Activated CD4-positive, alpha-beta T cell treated with anti-CD3 and anti-CD28 coated beads for 48 hours (primary cell): ENCODE results near the gene MLLT10.

ENCODE experiments used
- DNase-seq: peaks from one replicate; pipeline ENCODE4 v3.0.0-alpha.2; 2020

MLLT10 gene

DNA sequence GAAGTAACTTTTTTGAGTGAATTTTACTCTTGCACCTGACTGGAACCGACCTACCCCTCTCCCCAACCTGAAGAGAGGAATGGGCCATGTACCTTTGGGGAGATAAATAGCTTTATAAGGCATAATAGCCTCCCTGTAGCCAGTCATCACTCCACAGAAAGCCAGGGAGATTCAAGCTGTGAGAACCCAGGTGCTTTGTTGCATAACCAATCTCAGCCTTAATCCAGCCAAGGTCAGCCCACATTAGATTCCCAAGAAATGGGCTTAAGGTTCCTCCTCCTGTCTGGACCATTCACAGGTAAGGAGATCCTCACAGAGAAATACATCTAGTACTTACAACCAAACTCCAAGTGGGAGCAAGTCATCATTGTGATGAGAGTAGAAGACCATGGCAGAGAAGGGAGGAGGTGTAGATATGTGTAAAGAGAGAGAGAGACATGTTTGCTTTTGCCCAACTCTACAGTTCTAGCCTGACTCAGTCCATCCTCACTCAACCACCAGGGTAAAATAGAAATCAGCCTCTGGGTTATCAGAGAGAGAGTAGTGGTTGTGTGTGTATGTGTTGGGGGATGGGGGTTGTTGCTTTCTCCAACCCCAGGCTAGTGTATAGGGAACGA lies 32.2 kb upstream of the MLLT10 start:
- no peak for DNase-seq

DNA sequence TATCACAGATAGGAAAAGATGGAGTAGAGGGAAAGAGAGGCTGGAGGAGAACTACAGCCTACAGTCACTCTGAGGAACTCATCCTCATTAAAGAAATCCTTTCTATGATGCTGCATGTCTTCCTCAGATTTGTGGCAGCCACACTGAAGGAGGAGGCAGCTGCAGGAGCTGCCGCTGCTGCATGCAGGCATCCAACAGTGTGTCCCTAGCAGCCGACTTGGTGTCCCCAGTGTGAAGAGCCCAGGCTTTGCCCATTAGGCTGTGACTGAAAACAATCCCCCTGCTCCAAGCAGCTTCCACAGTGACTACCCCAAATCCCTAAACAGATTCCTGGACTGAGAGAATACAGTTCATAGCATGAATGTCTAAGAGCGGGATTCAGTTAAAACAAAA lies 31.7 kb upstream of the MLLT10 start:
- no peak for DNase-seq

DNA sequence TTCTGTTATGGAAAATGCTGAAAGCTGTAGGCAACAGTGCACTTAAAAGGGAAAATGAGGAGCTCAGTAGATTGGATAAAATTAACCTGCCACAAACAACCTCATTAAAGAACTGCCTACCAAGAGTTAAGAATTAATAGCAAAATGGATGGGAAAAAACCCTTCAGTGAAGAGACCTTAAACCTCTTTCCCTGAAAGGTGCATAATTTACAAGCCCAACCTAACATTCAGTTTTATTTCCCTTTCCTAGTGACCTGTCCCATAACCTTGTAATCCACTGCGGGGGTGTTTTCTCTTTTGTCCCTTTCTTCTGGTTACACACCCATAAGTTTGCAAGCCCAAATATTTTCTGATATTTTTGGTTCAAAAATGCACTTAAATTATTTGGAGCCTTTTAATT lies 30.5 kb upstream of the MLLT10 start:
- no peak for DNase-seq

DNA sequence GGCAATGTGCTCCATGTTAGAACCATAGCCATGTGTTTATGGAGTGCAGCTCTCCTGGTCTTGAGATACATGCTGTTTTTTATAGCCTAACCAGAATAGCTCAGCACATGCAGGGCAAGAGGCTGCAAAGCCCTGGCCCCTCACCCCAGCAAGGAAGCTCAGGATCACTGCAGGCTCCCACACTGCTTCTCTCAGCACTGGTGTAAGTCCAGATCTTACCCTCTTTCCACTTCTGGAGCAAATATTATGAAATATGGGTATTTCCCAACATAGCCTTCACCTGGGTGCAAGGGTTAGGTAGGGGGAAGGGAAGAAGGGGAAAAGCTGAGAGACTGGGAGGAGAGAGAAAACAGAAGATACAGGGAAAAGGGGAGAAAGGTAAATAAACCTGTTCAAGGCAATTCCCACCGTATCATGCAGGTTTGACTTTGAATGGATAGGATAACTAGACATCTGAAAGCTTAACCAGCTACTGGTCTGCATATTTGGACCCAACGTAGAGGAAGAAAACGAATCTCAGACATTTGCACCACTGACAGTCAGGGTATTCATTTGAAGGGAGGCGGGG lies 28.2 kb upstream of the MLLT10 start:
- no peak for DNase-seq

DNA sequence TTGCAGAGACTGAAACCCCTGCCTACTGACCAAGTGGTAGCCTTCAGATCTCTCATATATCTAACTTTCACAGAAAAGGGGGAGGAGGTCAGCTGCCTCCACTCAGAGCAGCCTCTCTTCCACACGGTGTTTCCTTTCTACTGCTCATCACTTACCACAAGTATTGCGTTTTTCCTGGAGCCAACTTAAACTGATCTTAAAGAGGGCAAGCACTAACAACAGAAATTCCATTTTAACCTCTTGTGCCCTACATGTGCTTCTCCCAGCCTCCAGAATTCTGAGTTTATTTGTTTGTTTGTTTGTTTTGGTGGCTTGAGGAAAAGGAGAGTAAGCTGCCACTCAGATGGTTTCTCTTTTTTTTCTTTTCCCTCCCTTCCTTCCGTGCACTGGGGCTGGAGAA lies 27.7 kb upstream of the MLLT10 start:
- DNase-seq, result no peak

DNA sequence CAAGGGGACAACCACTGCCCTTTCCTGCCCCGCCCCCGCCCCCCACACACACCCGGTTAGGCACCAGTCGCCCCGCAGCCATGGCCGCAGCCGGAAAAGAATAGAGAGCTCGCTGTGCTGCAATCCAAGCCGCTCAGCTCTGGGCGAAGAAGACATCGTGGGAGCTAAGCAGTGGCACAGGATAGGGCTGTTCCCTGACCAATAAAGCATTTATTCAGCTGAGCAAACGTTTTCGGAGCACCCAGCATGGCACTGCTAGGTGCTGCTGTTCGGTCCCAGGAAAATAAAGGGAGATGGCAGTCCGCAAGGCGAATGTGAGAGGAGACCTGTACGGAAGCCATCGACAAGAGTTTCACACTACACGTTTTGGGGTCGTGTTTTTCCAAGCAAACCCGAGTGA lies 26.9 kb upstream of the MLLT10 start:
- DNase-seq, result no peak

DNA sequence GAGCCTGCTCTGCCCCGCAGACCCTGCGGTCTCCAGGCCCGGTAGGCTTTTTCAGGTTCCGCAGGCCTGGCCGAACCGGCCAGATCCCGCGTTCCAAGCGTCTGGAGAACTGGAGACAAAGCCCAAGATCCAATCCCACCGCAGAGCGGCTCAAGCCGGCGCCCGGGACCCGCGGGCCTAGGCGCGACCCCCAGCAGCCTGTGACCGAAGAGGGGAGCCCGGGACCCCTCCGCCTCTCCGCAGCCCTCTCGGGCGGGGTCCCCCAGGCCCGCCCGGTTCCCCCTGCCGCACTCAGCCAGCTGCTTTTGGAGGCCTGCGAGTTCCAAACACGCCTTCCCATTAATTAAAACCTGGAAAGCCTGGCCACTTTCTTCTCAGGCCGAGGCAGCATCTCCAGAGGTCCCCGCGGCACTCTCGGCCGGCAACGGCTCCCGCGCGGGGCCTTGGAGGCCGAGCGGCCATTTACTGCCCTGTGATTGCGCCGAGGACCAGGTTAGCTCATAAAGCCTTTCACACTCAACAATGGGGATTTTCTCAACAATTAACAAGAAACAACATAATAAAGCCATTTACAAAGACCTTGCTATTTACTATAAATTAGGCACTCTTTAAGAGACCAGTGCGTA lies 25.2 kb upstream of the MLLT10 start:
- DNase-seq, result no peak

DNA sequence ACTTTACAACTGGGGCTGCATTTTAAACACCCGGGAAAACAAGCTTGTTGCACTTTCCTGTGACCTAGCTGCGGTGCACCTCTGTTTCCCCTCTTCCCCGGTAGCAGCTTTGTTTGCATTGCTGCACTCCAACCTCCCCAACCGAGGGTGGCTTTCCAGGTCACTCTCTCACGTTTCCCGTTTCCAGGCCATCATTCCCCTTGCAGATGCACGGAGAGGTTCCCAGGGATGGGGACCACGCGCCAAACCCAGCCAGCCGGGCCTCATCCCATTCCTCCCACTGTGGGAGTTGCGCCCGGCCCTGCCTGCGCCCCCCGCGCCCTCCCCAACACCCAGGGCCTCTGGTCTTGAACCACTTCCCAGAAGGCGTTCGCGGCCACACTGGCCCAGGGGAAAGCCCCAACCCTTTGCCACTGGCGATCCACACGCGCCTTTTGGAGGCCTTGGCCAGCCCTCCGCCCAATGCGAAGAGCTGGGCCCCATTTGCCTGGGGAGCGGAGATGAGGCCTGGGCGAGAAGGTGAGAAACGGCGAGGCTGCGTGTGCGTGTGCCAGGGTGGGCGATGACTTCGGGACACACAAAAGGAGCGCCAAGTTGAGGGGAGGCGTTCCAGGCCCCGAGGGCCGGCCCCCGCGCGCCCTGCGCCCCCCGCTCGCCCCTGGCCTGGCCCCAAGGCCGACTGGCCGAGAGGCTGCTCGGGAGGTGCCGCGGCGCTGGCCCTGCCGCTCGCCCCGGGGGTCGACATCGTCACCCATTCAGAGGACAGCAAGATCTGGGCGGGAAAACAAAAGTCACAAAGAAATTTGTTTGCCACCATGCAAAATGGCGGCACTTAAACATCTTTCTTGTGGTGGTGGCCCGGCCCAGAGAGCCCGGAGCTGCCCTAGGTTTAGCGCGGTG lies 24.4 kb upstream of the MLLT10 start:
- DNase-seq, result no peak

DNA sequence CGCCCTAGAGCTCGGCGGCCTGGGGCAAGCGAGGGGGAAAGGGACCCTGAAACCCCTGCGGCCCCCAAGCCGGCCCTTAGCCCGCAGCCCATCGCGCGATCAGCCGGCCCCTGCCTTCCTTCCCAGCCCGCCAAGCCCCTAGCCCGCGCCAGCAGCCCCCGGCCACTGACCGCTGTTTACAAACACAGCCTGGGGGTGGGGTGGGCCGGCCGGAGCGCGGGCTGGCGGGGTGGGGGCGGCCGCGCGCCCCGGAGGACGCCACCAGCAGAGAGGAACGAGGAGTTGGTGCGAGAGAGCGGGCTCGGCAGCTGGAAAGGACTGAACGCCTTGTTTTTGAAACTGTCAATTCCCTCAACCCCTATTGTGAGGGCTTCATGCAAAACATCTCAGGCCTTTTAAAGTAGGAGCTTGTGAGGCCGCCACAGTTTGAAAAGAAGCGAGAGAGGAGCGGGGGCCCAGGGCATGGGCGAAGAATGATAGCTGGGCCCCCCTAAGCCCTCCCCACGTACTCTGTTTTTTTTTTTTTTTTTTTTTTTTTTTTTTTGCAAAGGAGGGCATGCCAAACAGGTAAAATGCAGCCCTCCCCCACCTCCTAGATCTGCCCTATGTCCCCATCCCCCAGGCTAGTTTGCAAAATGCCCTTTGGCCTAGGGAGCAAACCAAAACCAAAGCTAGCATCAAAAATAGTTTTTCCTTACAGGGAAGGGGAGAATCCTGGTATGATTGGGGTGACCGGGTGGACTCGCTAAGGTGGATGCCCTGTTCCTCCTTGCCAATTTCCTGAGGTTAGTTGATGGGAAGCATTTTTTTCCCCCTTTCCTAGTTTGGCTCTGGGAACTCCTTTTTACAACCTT lies 23.6 kb upstream of the MLLT10 start:
- DNase-seq, result no peak

DNA sequence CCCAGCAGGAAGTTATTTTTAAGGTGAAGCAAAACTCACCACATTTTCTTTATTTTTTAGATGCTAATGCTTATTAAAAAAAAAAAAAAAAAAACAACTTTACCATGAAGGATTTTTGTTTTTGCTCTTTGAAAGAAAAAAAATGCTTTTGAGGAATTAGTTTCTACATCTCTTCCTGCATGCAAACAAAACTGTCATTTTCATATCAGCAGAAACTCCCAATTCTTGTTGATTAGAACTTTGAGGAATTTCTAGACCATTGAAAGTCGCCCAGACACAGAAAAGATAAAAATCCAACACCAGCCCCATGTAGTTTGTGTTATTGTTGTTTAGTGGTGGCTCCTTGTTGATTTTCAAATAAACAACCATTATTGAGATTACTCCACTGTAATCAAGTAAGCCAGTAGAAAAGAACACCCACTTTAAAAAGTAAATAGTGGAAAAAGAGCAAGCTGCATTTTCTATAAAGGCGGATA lies 22.9 kb upstream of the MLLT10 start:
- DNase-seq, result no peak

DNA sequence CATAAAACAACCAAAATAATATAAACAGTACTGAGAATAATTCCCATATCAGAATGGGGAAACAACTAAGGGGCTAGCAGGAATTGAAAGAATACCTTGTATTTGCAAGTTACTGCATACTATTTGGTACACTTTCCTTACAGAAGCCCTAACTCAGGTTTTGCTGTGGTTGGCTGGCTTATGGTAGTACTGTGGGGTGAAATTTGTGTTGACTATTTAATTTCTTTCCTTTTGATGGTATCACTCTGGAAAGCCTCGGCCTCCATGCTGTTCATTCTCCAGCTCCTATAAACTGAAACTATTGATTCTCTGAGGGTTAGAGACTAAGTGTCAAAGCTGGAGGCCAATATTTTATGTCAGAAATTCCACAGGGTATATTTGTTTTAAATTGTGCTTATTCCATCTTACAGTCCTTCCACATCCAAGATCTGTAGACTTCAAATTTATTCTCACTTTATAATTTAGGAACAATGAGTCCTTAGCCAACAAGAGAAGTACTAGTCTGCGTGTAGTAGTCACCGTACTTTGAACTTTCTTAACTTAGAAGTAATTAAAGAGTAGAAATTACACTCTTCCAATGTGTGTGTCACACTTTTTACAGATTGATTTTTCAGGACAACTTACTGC lies 22.0 kb upstream of the MLLT10 start:
- no peak for DNase-seq

DNA sequence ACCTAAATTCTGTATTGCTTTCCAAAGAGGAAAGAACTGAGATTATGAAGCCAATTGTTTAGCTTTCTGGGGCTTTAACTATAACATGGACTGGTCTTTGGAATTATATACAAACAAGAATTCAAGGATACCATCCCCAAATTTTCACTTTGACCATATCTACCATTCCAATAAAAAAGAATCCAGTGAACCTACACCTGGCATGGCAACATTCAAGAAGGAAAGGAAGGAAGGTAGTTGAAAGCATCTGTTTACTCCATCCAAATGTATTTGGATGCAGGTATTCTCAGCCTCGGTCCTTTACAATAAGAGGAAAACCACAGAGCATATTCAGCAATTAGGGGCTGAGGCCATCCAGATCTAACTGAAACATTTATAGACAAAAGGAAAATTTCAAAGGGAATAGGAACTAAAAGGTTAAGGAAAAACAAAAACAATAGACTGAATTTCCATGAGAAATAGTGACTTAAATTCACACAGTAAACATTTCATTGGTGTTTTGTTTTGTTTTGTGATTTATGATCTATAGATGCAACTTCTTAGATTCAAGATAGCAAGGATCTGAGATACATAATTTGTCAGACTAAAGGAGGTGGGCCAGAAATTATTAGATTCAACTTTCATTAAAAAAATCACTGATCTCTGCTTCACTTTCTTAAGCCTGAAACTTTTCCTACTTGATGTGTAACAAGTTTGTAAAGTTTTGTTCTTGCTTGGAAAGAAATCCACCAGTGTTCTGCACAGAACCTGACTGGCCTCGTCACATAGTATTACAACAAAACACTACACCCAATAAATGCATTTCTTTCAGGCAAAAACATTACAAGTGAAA lies 21.2 kb upstream of the MLLT10 start:
- no peak for DNase-seq

DNA sequence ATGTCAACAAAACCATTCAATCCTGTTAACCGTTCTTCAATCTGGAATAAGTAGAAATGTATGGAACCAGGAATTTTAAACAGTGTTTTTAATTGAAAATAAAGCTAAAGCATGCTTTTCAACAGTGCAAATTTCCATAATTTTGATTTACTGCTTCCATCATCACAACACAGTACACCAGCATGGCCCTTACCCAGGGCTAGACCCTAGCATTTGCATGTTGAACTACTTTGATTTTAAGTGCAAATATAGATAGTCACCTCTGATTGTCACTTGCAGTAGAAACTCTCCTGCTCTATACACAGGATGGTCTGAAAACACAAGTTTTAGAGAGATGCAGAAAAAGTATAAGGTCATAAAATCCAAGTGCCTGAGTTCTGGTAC lies 20.6 kb upstream of the MLLT10 start:
- DNase-seq, result no peak

DNA sequence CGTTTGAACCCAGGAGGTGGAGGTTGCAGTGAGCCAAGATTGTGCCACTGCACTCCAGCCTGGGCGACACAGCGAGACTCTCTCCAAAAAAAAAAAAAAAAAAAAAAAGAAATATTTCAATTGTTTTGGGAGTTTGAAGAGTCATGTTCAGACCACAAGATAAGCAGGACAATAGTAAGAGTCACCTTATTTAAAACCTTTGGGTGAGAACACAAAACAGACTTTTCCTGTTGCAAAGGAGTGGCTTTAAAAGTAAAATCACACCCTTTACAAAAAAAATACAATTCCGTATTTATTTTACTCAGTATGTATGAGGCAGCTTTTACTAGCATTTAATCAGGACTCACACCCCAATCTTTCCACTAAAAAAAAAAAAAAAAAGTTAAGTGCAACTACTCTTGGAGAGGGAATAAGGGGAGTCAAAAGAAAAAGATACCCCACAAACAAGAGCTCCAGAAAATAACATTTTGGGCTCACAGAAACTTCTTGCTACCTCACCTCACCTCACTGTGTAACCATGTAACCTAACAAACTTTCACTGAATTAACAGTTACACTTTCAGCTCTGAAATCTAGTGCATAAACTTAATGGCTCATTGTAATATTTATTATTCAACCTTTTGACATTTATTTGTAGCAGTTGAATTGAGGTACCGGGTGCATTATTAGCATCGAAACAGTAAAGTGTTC lies 19.8 kb upstream of the MLLT10 start:
- no peak for DNase-seq

DNA sequence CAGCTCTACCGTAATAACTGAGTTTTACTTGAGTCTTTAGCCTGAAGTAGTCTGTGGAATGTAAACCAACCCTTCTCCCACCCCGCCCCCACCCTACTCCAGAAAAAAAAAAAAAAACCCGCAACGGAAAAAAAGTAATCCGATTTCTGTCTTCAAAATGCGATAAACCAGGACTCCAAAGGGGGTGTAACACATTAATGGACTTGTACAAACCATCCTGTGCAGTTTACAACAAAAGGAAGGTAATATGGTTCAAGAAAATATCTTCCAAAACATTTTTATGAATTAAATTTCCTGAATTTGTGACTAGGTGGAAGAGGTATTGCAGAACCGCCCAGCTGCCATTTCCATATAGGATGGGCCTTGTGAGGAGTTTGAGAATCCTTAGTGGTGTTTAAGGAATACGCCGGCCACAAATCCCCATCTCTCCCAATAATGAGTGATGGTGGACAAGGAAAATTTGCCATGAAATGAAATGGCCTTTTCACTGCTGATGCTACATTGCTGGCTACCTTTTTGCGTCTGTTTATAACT lies 19.1 kb upstream of the MLLT10 start:
- DNase-seq, result no peak

DNA sequence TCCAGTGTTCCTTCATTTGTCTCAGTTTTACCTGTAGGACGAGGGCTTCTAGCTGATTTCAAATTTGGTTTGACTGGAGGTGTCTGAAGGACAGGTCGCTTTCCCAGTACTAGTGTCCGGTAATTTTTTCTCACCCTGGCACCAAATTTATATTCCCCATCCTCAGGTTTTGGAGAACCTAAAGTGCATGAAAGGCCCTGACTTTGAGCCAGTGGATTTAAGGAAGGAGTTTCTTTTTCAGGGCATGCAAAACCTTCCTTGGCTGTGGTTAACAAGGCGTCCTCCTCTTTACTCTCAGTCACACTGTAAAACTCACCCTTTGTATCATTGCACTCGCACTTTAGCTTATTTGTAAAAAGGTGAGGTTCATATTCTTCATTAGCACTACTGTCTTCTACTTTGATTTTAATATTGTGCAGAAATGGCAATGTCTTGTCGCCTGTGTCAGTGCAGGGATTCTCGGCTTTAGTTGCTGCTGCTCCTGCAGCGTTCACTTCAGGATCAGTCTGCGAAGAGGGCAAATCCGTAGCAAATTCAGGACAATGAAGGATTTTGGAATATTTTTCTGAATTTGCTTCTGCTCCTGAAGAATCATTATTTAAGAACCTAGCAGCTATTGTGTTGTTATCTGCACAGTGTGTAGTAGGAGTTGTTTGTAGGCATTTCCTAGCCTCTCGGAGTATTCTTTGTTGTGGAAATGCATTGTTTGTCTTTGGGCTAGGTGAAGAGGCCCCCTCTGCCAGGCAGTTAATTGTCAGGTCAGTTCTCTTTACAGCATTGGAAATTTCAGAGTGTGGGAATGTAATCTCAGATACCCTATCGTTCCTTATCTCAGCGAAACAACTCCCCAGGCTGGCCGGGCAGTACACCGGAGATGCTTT lies 18.4 kb upstream of the MLLT10 start:
- no peak for DNase-seq

DNA sequence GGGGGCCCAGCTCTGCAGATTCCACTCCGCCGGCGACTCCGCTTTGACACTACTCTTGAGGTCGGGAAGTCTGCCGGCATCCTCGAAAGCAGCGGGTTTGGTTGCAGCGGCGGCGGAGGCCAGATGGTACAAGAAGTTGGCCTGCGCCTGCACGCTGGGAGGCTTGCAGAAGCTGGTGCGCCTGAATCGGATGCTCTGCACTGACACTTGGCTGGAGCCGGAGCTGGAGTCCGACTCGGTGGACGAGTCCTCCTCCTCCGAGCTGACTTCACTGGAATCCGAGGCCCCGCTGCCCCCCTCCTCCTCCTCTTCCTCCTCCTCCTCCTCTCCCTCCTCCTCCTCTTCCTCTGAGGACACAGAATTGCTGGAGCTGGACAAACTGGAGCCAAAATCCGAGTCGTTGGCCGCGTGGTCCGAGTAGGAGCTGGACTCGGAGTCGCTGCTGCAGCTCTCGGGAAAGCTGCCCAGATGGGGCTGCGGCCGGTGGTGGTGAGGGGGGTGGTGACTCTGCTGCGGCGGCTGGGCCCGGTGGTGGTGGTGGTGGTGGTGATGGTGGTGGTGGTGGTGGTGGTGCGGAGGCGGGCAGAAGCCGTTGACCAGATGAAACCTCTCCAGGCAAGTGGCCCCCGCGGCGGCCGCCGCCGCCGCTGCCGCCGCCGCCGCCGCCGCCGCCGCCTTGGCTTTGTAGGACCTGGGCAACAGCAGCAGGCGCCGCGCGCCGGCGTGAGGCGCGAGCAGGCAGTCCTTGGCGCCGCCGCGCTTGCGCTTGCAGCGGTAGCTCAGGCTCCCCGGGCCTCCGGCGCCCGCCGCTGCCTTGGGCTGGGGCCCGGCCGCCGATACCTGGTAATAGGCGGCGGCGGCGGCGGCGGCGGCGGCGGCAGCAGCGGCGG lies 17.5 kb upstream of the MLLT10 start:
- peak; percentile 67 for DNase-seq
